Ovary (tissue), 9 donors: ENCODE data around the gene PTPRG. TPM values are rescaled to one million over a fixed set of nuclear protein-coding genes. Genes with fewer than 3 reads are reported as not detected.

Source experiments
- DNase-seq, 5 donors: peaks; one replicate each; pipeline ENCODE4 v3.0.0-alpha.2; 2019 to 2020
- H3K27ac ChIP-seq, 2 donors: fragments of 200-600 bp; one replicate each; pipeline versions ENCODE4 v1.5.1 to v1.8.0; 2019 to 2022
- H3K27me3 ChIP-seq: fragments of 200-600 bp; one replicate; pipeline ENCODE4 v1.8.0; 2022
- H3K36me3 ChIP-seq: fragments of 200-600 bp; sonication (generic); one replicate; pipeline ENCODE4 v1.5.1; 2019
- H3K4me1 ChIP-seq: one replicate; pipeline ENCODE4 v1.8.1; 2013; ENCODE audit warnings: mild to moderate bottlenecking, moderate library complexity; ENCODE audit not compliant: insufficient read depth
- H3K4me3 ChIP-seq: fragments of 200-600 bp; sonication (generic); one replicate; pipeline ENCODE4 v1.5.1; 2017
- H3K9me3 ChIP-seq, 2 donors: fragments of 200-600 bp in 1 of 2; sonication (generic) in 1 of 2; one replicate each; pipeline versions ENCODE4 v1.5.1 to v1.8.1; 2013 to 2019; ENCODE audit warnings: mild to moderate bottlenecking in 1 of 2, moderate library complexity in 1 of 2
- CTCF ChIP-seq, 3 donors: fragments of 450-650 bp in 2 of 3; fragments of 200-600 bp in 1 of 3; IDR thresholded peaks; one replicate each; pipeline versions ENCODE4 v1.5.1 to v1.8.0; 2016 to 2022; ENCODE audit warnings: antibody characterized with exemption in 3 of 3, mild to moderate bottlenecking in 1 of 3
- EP300 ChIP-seq: sonication (generic); formaldehyde crosslinking; IDR thresholded peaks from one replicate; pipeline ENCODE4 v1.6.1; 2017; ENCODE audit warnings: antibody characterized with exemption
- POLR2A ChIP-seq: fragments of 450-650 bp; IDR thresholded peaks from one replicate; pipeline ENCODE4 v1.6.1; 2017; ENCODE audit warnings: antibody characterized with exemption, mild to moderate bottlenecking, moderate library complexity
- WGBS, 3 donors: extraction: QIAGEN DNeasy Blood & Tissue Kit in 1 of 3; methylation state at CpG; one replicate each; pipeline versions ENCODE4 v1.1.5 to v1.1.7; 2013 to 2017; 5-methylcytosine and 5-hydroxymethylcytosine counted together
- intact Hi-C, 4 donors: fragments of 100-400 bp; cut with DNase I; formaldehyde crosslinking; loops; one replicate each; pipeline versions ENCODE4 v1.11.0 to v1.15.1; 2022 to 2023
- polyA plus RNA-seq, 2 donors: library from polyadenylated mRNA; stranded (reverse); fragments of 200-250 nt in 1 of 2; fragments of 350-450 nt in 1 of 2; fragmentation: Illumina TruSeq in 1 of 2; extraction: RNeasy Lipid Tissue Mini Kit (QIAGEN cat#74804) in 1 of 2; gene quantifications; one replicate each; pipeline ENCODE4 v1.2.3, GENCODE V29; 2013 to 2014
- total RNA-seq, 7 donors: library from RNA; depleted of rRNA in 2 of 7; stranded (reverse); fragments of >200 nt in 2 of 7; fragmentation: NEBNext Ultra II Directional in 3 of 7; extraction: Animal tissue kit (Norgen Biotek cat#: 25700) in 3 of 7; gene quantifications; one replicate each; pipeline versions ENCODE4 v1.1.0 to v1.2.4, GENCODE V29; 2016 to 2023
- donor health status: DM: no; HTN: no; CAD: no; lungs with moderate emphysema.
- donor health status: DM: no; HTN: no; CAD: no.
- donor health status: Bipolar disorder and iron deficiency.
- donor health status: DM: yes; HTN: yes; CAD: no.
- donor health status: DM: no; HTN: no; CAD: no.
- donor health status: DM: yes; HTN: yes; CAD: no.

PTPRG gene
- total and polyA plus RNA-seq, 9 donors, result 18.2 to 87.9 (median 47.7) TPM

- no peak overlapping the region for H3K4me3 ChIP-seq
- no peak for TF ChIP-seq CTCF (IDR thresholded peaks at IDR 0.05)
- TF ChIP-seq EP300, result no peak
- TF ChIP-seq POLR2A, result no peak
- H3K27me3 ChIP-seq, result no peaks in the 10 kb centered on the region
- no peak overlapping the region for H3K27ac ChIP-seq
- DNase-seq, result no peak
- intact Hi-C loops, result no loop called here
- H3K36me3 ChIP-seq, result no peaks in the 10 kb centered on the region
- 80 to 83% (median 82%) methylated on average over 11 of the region's 11 CpGs for WGBS, 3 donors
- no peaks in the 10 kb centered on the region for H3K9me3 ChIP-seq
- peaks cover 7% of the 10 kb centered on the region for H3K4me1 ChIP-seq
Observed at GRCh38 chr3:61875046-61875844, 313.9 kb downstream of the PTPRG start.

GRCh38 chr3:61875976-61876671 lies 314.8 kb downstream of the PTPRG start:
- Histone ChIP-seq H3K27ac (no peak overlapping the region), H3K36me3 (no peaks in the 10 kb centered on the region), H3K9me3 (no peaks in the 10 kb centered on the region), H3K27me3 (no peaks in the 10 kb centered on the region), H3K4me1 (peaks cover 7% of the 10 kb centered on the region), H3K4me3 (no peak overlapping the region)
- intact Hi-C loops, result no loop called here
- no peak for DNase-seq
- WGBS, 3 donors, result 78 to 86% (median 81%) methylated on average over 4 of the region's 4 CpGs
- TF ChIP-seq POLR2A (no peak), EP300 (no peak), CTCF (IDR thresholded peaks at IDR 0.05) (no peak)

GRCh38 chr3:61876797-61877196 lies 315.4 kb downstream of the PTPRG start:
- no peak overlapping the region for H3K27ac ChIP-seq

More at GRCh38 chr3:61876797-61877196, 315.4 kb downstream of the PTPRG start:
- Histone ChIP-seq H3K36me3 (no peaks in the 10 kb centered on the region), H3K4me3 (no peak overlapping the region), H3K9me3 (no peaks in the 10 kb centered on the region), H3K4me1 (peaks cover 7% of the 10 kb centered on the region), H3K27me3 (no peaks in the 10 kb centered on the region)
- intact Hi-C loops, result no loop called here
- TF ChIP-seq POLR2A (no peak), CTCF (IDR thresholded peaks at IDR 0.05) (no peak)
- no peak for DNase-seq
- 12 to 13% (median 12%) methylated on average over 2 of the region's 2 CpGs for WGBS, 3 donors
